Measurements from ENCODE around the gene TRIM67.

DNA sequence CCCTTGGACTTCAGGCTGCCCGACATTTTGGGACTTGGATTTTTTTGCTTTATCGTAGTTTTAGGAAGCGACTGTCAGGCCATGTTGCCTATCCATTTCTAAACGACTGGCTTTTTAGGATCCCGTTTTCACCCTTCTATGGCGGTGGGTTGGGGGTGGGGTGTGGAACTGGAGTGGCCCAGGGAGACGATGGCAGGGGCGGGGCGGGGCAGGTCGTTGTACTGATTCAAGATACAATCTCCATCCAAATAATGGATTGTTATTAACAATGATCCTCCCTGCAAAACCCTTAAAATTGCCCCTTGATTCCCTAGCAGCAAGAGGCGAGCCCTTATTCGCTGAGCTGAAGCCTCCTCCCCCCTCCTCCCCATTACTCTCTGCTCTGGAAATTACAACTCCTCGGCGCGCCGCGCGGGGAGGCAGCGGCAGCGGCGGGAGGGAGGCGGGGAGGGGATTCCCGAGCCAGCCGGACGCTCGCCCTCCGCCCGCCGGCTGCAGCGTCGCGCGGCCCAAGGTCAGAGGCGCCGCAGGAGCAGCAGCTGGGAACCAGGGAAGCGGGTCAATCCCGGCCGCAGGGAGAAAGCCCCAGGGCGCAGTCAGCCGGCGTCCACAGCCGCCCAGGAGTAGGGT, at the start of gene TRIM67:
- TF ChIP-seq CTCF (IDR thresholded peaks at IDR 0.05) = no peak
- no peak for TF ChIP-seq POLR2A (IDR thresholded peaks at IDR 0.05)

Data from uterus (tissue), 2 donors.